H1 (cell line): ENCODE measurements around the gene SEC11A.
A peak's percentile ranks its signal among the peaks of the same experiment; 100 is the strongest.

Source experiments
- CHD1 ChIP-seq: IDR thresholded peaks from 2 replicates; pipeline ENCODE4 v1.6.1; 2012; ENCODE audit warnings: low read depth, low read length, improper control_type of control experiment
- HDAC6 ChIP-seq: IDR thresholded peaks from one replicate; pipeline ENCODE4 v1.7.1; 2012; ENCODE audit warnings: low read depth, mild to moderate bottlenecking, inconsistent platforms, low read length, moderate library complexity
- POLR2AphosphoS5 ChIP-seq: IDR thresholded peaks from 2 replicates; pipeline ENCODE4 v1.6.1; 2011; ENCODE audit warnings: low read depth, low read length
- SAP30 ChIP-seq: fragments of 300-600 bp; sonication (generic); IDR thresholded peaks from 2 replicates; pipeline ENCODE4 v1.7.1; 2012; ENCODE audit warnings: low read length, moderate library complexity, mild to moderate bottlenecking, inconsistent platforms; ENCODE audit not compliant: insufficient read depth, insufficient replicate concordance
- SIN3A ChIP-seq, 2 experiments: IDR thresholded peaks in 1 of 2; conservative IDR thresholded peaks in 1 of 2; 2 replicates each; pipeline ENCODE4 v1.6.1; 2011 to 2012; ENCODE audit warnings: low read length in 2 of 2, improper control_type of control experiment in 1 of 2, low read depth in 1 of 2, mild to moderate bottlenecking in 1 of 2
- SP1 ChIP-seq: IDR thresholded peaks from 2 replicates; pipeline ENCODE4 v1.6.1; 2011; ENCODE audit warnings: low read depth, low read length
- TF ChIP-seq, protein P1 (sequence below), 3 experiments: IDR thresholded peaks; 1 replicate in 2 of 3; 2 replicates in 1 of 3; pipeline versions ENCODE4 v1.5.1 to v1.6.1; 2011; ENCODE audit warnings: low read length in 3 of 3, mild to moderate bottlenecking in 3 of 3, inconsistent platforms in 2 of 3, low read depth in 1 of 3, moderate library complexity in 1 of 3; ENCODE audit not compliant: insufficient read depth in 1 of 3; ENCODE audit errors: control extremely low read depth in 1 of 3

DNA sequence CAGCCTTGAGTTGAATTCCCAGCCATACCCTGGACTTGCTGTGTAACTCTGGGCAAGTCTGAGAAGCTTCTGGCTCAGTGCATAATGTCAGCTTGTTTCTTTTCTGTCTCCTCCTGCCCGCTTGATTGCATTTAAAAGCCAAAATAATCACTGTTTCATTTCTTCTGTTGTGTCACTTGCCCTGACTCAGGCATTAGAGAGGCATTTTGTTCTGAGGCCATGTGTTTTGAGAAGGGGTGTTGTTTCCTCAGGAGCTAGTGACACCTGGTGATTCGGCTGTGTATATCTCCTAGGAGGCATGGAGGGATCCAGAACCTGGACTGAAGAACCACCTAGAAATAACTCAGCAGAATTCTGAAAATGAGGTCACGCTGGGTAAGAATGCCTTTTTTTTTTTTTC lies 77.8 kb downstream of the SEC11A start:
- TF ChIP-seq SAP30 (no peak), SP1 (no peak), POLR2AphosphoS5 (no peak), SIN3A (conservative IDR thresholded peaks at IDR 0.05 in 1 of 2, IDR thresholded peaks at IDR 0.05 in 1 of 2; ENCODE audit: low read depth in 1 of 2, low read length in 2 of 2) (peak in 1 of 2 experiments; percentile 74; a peak in 2 of 4 replicates), CHD1 (no peak), HDAC6 (no peak)
- TF ChIP-seq, protein P1, sequence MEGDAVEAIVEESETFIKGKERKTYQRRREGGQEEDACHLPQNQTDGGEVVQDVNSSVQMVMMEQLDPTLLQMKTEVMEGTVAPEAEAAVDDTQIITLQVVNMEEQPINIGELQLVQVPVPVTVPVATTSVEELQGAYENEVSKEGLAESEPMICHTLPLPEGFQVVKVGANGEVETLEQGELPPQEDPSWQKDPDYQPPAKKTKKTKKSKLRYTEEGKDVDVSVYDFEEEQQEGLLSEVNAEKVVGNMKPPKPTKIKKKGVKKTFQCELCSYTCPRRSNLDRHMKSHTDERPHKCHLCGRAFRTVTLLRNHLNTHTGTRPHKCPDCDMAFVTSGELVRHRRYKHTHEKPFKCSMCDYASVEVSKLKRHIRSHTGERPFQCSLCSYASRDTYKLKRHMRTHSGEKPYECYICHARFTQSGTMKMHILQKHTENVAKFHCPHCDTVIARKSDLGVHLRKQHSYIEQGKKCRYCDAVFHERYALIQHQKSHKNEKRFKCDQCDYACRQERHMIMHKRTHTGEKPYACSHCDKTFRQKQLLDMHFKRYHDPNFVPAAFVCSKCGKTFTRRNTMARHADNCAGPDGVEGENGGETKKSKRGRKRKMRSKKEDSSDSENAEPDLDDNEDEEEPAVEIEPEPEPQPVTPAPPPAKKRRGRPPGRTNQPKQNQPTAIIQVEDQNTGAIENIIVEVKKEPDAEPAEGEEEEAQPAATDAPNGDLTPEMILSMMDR (IDR thresholded peaks at IDR 0.05; ENCODE audit: control extremely low read depth in 1 of 3, insufficient read depth in 1 of 3, low read depth in 1 of 3, low read length in 3 of 3), result peak in 2 of 3 experiments; percentile 59 to 70; a peak in 3 of 4 replicates
